NCI-H748 treated with DMSO at 0.1 percent for 48 hours (cell line): ENCODE measurements around the gene TUBAL3.

Source experiments
- DNase-seq: peaks from one replicate; lab custom pipeline; 2025; lab: John Stamatoyannopoulos, UW

TUBAL3 gene

DNA sequence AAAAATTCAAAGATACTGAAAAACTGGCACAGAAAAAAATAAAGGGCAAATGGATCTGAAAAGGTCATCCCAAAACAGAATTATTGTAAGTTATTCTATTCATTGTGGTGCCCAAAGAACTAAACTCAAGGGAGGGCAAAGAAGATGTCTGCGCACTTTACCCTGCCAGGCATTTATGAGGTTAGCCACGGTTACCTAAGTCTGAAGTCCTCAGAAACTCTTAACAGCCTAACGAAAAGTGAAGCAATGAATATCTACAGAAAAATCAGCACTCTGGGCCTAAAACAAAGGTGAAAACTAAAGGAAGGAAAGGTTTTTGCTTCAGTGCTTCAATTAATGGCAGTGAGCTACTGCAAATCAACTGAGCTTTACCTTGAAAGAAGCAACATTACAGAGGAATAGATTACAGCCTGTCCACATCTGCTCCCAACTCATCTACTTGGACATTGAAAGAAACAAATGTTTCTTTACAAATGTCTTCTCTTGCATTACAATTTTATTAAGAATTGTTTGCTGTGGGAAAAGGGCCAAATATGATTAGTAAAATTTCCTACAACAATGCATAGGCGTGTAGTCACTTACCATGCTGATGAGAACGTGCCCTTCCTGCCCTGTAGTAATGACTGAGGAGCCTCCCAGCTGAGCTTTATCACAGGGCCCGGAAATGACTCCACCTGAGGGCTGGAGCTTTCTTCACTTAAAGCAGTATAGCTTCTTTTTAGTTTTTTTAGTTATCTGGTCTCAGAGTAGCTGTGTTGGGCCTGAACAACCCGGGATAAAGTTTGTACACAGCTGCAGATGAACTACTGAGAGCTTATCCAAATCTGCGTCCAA is at the start of gene TUBAL3:
Gene TUBAL3 (minus strand): TSS at position 621 of the 834 bp plus-strand sequence. CDS start 36 bp downstream, at position 585.
- no peak for DNase-seq

DNA sequence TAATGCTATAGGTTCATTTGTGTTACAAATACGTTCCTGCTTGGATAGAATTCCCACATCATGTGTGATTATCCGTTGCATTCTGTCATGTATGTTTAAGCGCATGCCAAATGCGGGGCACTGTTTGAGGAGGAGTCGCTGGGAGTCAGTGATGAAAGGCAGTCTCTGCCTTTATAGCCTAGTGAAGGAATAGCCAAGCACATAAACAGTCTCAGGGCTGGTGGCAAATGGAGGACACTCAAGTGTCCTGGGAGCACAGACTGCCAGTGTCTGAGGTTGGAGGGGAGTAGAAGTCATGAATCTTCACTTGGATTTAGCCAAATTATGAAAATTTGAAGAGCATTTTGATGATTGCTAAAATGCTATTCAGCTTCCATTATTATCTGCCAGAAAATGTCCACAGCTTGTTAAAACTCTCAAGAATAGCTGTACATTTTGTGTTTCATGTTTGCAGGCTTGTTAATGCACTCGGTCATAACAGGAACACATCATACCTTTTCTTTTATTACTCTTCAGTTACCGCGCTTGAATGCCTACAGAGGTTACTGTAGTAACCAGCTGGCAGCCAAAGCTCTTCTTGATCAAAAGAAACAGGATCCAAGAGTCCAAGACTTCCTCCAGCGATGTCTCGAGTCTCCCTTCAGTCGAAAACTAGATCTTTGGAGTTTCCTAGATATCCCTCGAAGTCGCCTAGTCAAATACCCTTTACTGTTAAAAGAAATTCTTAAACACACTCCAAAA is 49.3 kb upstream of the TUBAL3 start:
- no peak for DNase-seq

GRCh38 chr10:5450605-5451384 is 46.2 kb upstream of the TUBAL3 start:
- no peak for DNase-seq

DNA sequence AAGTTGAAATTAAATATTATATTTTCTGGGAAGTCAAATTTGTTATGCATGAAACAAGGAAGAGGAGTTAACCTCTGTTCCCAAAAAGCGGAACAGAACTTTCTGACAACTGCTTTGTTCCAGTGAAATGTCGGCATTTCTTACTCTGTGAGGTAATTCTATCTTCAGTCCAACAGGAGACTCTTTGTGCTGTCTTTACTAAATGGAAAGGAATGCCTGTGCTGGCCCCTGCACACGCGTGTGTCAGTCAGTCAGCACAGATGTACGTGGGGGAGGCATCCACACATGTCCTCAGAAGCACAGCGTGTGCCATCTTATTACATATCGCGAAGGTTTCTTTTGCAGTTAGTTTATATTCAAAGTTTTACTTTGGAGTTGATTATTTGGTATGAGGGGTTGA is 45.2 kb upstream of the TUBAL3 start:
- no peak for DNase-seq

- no peak for DNase-seq
These were observed 44.6 kb upstream of the TUBAL3 start for GRCh38 chr10:5449227-5449626.

- no peak for DNase-seq
These were observed 43.8 kb upstream of the TUBAL3 start for GRCh38 chr10:5448333-5449001.

DNA sequence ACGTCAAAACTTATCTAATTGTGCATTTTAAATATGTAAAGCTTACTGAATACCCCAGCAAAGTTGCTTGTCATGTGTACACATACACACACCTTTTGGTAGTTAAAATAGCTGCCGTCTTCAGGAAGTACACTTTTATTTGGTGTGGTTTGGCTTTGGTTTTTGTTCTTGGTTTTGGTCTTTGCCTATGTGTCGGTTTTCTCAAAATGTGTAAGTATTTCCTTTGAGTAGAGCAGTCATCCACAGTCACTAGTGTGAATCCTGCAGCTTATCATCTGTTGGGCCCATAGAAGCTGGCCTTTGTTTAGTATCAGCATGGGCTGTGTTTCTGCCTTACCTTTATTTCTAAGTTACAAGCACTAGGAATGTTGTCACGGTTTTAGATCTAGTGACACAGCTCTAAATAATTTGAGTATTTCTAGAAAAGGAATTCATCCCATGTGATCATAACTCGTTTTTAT is 43.0 kb upstream of the TUBAL3 start:
- DNase-seq, result no peak

- no peak for DNase-seq
These were observed 42.4 kb upstream of the TUBAL3 start for GRCh38 chr10:5447056-5447455.

DNA sequence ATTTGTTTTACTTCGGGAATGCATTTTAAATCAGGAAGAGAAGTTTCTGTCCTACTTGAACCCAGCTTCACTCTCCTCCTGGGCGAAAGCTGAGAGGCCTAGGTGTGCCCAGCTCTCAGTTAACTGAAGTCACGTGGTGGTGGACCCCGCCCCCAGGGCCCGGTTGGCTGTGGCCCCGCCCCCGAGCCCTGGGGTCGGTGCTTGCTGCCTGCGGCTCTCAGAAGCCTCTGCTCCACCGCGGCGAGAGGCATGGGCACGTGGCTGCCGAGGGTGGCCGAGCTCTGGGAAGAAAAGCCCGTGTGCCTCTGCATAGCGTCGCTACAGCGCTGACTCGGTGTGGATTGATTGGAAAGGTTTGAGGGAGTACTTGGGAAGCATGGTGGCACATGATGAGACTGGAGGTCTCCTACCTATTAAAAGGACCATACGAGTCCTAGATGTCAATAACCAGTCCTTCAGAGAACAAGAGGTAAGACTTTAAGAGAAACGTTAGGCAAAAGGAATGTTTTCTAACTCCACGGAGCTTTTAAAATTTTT is 41.8 kb upstream of the TUBAL3 start:
- DNase-seq, result peak; percentile 51

DNA sequence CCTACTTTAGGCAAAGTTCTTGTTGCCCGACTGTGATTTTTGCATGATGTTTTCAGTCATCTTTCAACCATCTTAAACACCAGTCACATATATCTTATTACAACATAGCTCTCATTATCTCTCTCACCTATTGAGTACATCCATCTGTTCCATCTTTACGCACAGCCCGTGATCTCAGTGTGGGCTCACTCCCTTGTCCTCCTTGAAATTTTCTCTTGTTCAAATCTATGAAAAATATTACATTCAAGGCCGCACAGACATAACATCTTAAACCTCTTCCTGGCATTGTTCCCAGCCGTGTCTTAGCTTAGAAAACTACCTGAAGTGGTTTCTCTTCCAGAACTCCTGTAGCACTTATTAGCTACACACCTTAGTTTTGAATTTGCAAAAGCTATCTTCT is 40.4 kb upstream of the TUBAL3 start:
- no peak for DNase-seq

- DNase-seq, result no peak
These were observed 38.8 kb upstream of the TUBAL3 start for GRCh38 chr10:5443429-5443828.

DNA sequence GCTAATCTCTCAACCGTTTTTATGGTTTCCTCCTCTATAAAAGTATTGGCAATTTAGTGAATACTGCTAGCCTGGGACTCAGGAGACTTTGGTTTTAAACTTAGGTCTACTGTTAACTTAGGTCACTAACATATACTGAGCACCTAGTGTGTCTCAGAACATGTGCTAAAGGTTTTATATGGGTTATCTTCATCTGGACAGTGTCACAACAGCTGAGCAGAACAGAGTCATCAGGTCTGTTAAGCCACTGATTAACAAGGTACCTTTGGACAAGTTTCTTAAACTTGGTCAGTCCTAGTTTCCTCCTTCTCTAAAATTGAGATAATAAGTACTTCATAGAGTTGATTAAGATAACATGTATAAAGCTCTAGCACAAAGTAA is 38.4 kb upstream of the TUBAL3 start:
- no peak for DNase-seq

DNA sequence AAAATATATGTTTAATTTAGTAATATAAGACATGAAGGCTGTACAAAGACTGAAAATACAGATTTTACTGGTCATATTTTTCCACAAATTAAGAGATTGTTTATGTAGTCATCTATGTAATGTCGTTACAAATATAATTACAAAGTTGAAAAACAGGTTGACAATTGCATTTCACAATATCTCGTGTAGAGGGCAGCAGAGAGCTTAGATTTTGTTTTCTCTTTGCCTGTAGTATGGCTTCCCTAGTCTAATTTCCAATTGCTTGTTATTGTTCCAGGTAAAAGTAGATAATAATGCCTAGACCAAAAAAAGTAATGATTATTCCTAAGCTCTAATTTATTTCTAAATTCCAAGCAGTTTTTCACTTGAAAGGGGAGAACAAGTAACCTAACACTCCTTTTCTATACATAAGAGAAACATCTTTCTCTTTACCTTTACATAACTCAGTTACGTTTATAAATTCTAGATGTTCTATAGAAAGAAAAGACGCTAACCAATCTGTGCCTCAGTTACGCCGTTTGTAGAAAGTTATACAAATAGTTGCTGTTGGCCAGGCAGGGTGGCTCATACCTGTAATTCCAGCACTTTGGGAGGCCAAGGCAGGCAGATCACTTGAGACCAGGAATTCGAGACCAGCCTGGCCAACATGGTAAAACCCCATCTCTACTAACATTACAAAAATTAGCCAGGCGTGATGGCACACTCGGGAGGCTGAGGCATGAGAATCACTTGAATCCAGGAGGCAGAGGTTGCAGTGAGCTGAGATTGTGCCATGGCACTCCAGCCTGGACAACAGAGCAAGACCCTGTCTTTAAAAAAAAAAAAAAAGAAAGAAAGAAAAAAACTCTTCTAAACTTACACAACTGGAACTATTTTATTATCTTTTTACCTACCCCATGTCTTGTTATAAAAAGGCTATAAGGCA is 37.7 kb upstream of the TUBAL3 start:
- peak; percentile 42 for DNase-seq

GRCh38 chr10:5441106-5441505 is 36.5 kb upstream of the TUBAL3 start:
- DNase-seq, result no peak

DNA sequence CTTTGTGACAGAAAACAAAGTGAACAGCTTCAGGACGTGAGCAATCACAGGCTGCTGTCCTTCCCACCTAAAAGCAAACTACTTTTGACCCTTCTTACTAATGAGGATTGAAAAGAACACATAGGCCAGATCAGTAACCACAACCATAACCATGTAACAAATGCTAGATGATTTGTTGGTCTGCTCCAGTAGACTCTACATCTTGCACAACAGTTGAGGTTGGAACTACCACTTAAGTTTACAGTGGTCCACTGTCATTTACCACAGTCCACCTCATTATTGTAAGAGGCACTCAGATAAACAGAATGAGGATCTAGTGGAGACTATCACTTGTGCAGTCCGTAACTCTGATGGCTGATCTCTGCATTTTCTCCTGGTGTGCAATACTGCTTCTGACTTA is 35.6 kb upstream of the TUBAL3 start:
- no peak for DNase-seq

DNA sequence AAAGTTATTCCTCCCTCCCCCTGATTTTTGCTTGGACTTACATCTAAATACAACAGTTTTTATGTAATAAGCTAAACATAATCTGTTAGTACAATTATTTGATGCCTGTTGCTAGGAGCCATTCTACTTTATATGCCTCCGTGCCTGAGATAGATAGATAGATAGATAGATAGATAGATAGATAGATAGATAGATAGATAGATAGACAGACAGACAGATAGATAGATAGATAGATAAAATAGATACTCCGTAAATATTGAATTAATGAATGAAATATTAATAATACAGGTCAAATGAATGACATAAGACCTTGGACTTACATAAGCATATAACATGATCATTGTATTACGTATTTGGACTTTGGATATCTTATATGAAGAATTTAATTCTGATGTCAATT is 30.7 kb upstream of the TUBAL3 start:
- DNase-seq, result no peak

- peak; percentile 16 for DNase-seq
These were observed 29.6 kb upstream of the TUBAL3 start for GRCh38 chr10:5434017-5434753.

DNA sequence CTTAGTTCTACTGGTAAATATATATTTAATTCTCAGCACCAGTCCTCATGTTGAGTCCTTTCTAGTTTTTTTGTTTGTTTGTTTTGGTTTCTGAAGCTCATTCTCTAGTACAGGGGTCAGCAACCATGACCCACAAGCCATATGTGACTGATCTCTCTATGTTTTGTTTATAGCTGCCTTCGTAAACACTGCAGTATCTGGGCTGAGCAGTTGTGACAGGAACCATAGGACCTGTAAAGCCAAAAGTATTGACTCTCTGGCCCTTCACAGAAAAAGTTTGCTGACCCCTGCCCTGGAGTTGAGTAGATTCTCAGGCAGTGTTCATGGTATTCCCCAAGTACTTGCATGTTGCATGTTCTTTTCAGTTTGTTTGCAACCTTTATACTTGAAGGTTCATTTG is 28.6 kb upstream of the TUBAL3 start:
- no peak for DNase-seq

GRCh38 chr10:5428133-5428532 is 23.5 kb upstream of the TUBAL3 start:
- no peak for DNase-seq

GRCh38 chr10:5424751-5425150 is 20.1 kb upstream of the TUBAL3 start:
- no peak for DNase-seq
